B cell (primary cell): ENCODE results near the gene TCEANC. TPM values are rescaled to one million over a fixed set of nuclear protein-coding genes. Genes with fewer than 3 reads are reported as not detected.

ENCODE experiments used
- ATAC-seq: fragments of 200-7000 bp; cut with Tn5 transposase; one replicate; pipeline ENCODE4 v1.10.0; 2021; ENCODE audit warnings: low read depth, mild to moderate bottlenecking, moderate number of reproducible peaks, moderate library complexity
- CTCF ChIA-PET: fragments of 350-600 bp; sonication (Branson Sonifier 250); formaldehyde crosslinking; loops from one replicate; lab custom pipeline; 2021; ENCODE audit warnings: antibody characterized with exemption, inconsistent platforms; lab: Charles Lee
- POLR2A ChIA-PET: fragments of 350-600 bp; sonication (Branson Sonifier 250); formaldehyde crosslinking; loops from one replicate; lab custom pipeline; 2021; ENCODE audit warnings: antibody characterized with exemption; lab: Charles Lee
- DNase-seq: peaks from one replicate; pipeline ENCODE4 v3.0.0; 2013
- H2AFZ ChIP-seq: 2 replicates; pipeline ENCODE4 v1.6.1; 2012; ENCODE audit warnings: mild to moderate bottlenecking, low read depth, low read length; ENCODE audit not compliant: insufficient read depth, poor library complexity, severe bottlenecking
- H3K27ac ChIP-seq, 2 donors: 1 replicate in 1 of 2; 2 replicates in 1 of 2; pipeline ENCODE4 v1.5.1; 2012 to 2013; ENCODE audit warnings: low read length in 2 of 2, mild to moderate bottlenecking in 2 of 2, moderate library complexity in 1 of 2
- H3K27me3 ChIP-seq, 4 experiments: fragments of 200-600 bp in 1 of 4; sonication (generic) in 1 of 4; replicated peaks in 1 of 4; 1 replicate in 2 of 4; 2 replicates in 2 of 4; pipeline versions ENCODE4 v1.6.1 to v1.7.0; 2013 to 2016; ENCODE audit warnings: low read length in 3 of 4, mild to moderate bottlenecking in 2 of 4, mixed read lengths in 1 of 4, moderate library complexity in 1 of 4; ENCODE audit not compliant: insufficient read depth in 4 of 4, control insufficient read depth in 3 of 4; ENCODE audit errors: control extremely low read depth in 1 of 4
- H3K36me3 ChIP-seq, 2 experiments: replicated peaks in 1 of 2; 1 replicate in 1 of 2; 2 replicates in 1 of 2; pipeline versions ENCODE4 v1.6.1 to v1.7.1; 2013; ENCODE audit warnings: low read length in 1 of 2; ENCODE audit not compliant: insufficient read depth in 2 of 2, control insufficient read depth in 1 of 2; ENCODE audit errors: control extremely low read depth in 1 of 2, extremely low read depth in 1 of 2
- H3K4me1 ChIP-seq, 2 donors: fragments of 200-600 bp in 1 of 2; sonication (generic) in 1 of 2; 1 replicate in 1 of 2; 2 replicates in 1 of 2; pipeline versions ENCODE4 v1.5.1 to v1.6.1; 2013 to 2017; ENCODE audit warnings: low read length in 2 of 2; ENCODE audit not compliant: control insufficient read depth in 2 of 2, insufficient read depth in 2 of 2
- H3K4me2 ChIP-seq: replicated peaks from 2 replicates; pipeline ENCODE3; 2012; ENCODE audit warnings: mild to moderate bottlenecking, low read depth, low read length; ENCODE audit not compliant: poor library complexity, severe bottlenecking
- H3K4me3 ChIP-seq, 5 experiments: fragments of 200-600 bp in 1 of 5; sonication (generic) in 1 of 5; 1 replicate in 3 of 5; 2 replicates in 2 of 5; pipeline versions ENCODE4 v1.5.1 to v1.7.0; 2011 to 2016; ENCODE audit warnings: low read length in 4 of 5, mild to moderate bottlenecking in 4 of 5, low read depth in 2 of 5, control low read depth in 1 of 5, moderate library complexity in 1 of 5; ENCODE audit not compliant: insufficient read depth in 1 of 5; ENCODE audit errors: control extremely low read depth in 1 of 5, extremely low read depth in 1 of 5
- H3K79me2 ChIP-seq: fragments of 200-600 bp; sonication (generic); one replicate; pipeline ENCODE4 v1.6.0; 2016; ENCODE audit warnings: low read length; ENCODE audit not compliant: control insufficient read depth, insufficient read depth
- H3K9ac ChIP-seq: fragments of 200-600 bp; sonication (generic); 2 replicates; pipeline ENCODE4 v1.6.1; 2017; ENCODE audit warnings: mild to moderate bottlenecking, low read length, moderate library complexity
- H3K9me3 ChIP-seq, 3 donors: one replicate each; pipeline versions ENCODE4 v1.6.1 to v1.7.1; 2013; ENCODE audit warnings: low read length in 2 of 3; ENCODE audit not compliant: control insufficient read depth in 2 of 3, insufficient read depth in 1 of 3; ENCODE audit errors: control extremely low read depth in 1 of 3
- H4K20me1 ChIP-seq: 2 replicates; pipeline ENCODE4 v1.6.0; 2012; ENCODE audit warnings: mild to moderate bottlenecking, low read length; ENCODE audit not compliant: insufficient read depth, control insufficient read depth, poor library complexity, severe bottlenecking
- H3K27ac Mint-ChIP-seq: one replicate; pipeline ENCODE4 v1.8.0; 2021; ENCODE audit warnings: mixed read lengths
- H3K27me3 Mint-ChIP-seq: one replicate; pipeline ENCODE4 v1.8.0; 2021; ENCODE audit warnings: mixed read lengths
- H3K4me1 Mint-ChIP-seq: one replicate; pipeline ENCODE4 v1.8.0; 2021; ENCODE audit warnings: mixed read lengths
- H3K4me3 Mint-ChIP-seq: one replicate; pipeline ENCODE4 v1.8.0; 2021; ENCODE audit warnings: mixed read lengths
- H3K9me3 Mint-ChIP-seq: one replicate; pipeline ENCODE4 v1.8.0; 2022; ENCODE audit warnings: mixed read lengths; ENCODE audit not compliant: insufficient read depth
- EZH2 ChIP-seq: IDR thresholded peaks from 2 replicates; pipeline ENCODE4 v1.6.1; 2012; ENCODE audit warnings: borderline replicate concordance, low read depth, mild to moderate bottlenecking, moderate library complexity, low read length; ENCODE audit not compliant: insufficient read depth, poor library complexity, severe bottlenecking
- WGBS: methylation state at CpG from one replicate; pipeline ENCODE4 v1.1.5; 2013; ENCODE audit warnings: missing lambda C conversion rate; ENCODE audit not compliant: insufficient coverage; 5-methylcytosine and 5-hydroxymethylcytosine counted together
- intact Hi-C: fragments of 100-400 bp; cut with micrococcal nuclease; formaldehyde crosslinking; loops from one replicate; pipeline ENCODE4 v1.10.0; 2022
- polyA plus RNA-seq: library from polyadenylated mRNA; depleted of rRNA; stranded (reverse); fragments of >200 nt; gene quantifications from 2 replicates; pipeline ENCODE4 v1.2.3, GENCODE V29; 2012
- total RNA-seq, 2 donors: library from RNA; stranded (reverse); fragments of 120-200 nt in 1 of 2; gene quantifications; 1 replicate in 1 of 2; 2 replicates in 1 of 2; pipeline versions ENCODE4 v1.2.3 to v1.2.4, GENCODE V29; 2013 to 2022
- TF ChIP-seq, protein P1 (sequence below): fragments of 200-600 bp; IDR thresholded peaks from one replicate; pipeline ENCODE4 v1.8.0; 2022; ENCODE audit warnings: antibody characterized with exemption, mild to moderate bottlenecking

TCEANC gene
- total and polyA plus RNA-seq, 2 donors (not counting 1 experiment from before 2014, with no cell fraction given): 5.5 to 10.0 TPM

DNA sequence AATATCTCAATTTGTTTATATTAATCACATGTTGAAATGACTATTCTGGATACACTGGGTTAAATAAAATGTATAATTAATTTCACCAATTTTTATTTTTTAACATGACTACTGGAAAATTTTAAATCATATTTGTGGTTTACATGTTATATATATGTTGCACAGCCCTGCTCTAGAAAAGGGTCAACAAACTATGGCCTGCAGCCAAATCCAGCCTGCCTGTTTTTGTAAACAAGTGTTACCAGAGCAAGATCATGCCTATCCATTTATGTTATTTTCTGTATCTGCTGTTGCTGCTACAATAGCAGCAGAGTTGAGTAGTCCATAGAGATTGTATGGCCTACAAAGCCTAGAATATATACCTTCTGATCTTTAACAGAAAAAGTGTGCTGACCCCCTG is 1.2 kb downstream of the TCEANC start:
- no peak overlapping the region for H3K4me3 Mint-ChIP-seq

DNA sequence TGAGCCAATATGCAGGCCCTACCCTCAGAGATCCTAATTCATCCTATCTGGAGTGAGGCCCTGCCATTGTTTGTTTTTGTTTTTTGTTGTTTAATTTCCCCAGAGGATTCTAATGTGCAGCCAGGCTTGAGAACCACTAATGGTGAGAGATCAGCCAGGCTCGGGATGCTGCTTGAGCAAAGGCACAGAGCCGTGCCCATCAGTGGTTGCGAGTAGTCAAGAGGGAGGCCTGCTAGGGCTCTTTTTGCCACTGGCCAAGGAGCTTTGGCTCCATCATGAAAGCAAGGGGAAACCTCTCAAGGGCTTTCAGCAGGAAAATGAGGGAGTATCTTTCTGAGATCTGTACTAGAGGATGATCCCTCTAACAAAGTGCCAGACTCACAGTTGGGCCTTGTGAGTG is 2.7 kb downstream of the TCEANC start:
- no peak for ATAC-seq
- intact Hi-C loops: no loop called here

More for the DNA sequence above, 1.2 kb downstream of the TCEANC start:
- intact Hi-C loops: loop anchor here (5.0 kb wide), 1 partner anchor 147 kb away; no protein-coding TSS in a partner anchor
- H3K36me3 ChIP-seq: peaks cover 0 to 11% of the 10 kb centered on the region in 2 experiments
- TF ChIP-seq, protein P1, sequence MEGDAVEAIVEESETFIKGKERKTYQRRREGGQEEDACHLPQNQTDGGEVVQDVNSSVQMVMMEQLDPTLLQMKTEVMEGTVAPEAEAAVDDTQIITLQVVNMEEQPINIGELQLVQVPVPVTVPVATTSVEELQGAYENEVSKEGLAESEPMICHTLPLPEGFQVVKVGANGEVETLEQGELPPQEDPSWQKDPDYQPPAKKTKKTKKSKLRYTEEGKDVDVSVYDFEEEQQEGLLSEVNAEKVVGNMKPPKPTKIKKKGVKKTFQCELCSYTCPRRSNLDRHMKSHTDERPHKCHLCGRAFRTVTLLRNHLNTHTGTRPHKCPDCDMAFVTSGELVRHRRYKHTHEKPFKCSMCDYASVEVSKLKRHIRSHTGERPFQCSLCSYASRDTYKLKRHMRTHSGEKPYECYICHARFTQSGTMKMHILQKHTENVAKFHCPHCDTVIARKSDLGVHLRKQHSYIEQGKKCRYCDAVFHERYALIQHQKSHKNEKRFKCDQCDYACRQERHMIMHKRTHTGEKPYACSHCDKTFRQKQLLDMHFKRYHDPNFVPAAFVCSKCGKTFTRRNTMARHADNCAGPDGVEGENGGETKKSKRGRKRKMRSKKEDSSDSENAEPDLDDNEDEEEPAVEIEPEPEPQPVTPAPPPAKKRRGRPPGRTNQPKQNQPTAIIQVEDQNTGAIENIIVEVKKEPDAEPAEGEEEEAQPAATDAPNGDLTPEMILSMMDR: no peak
- no peak for TF ChIP-seq EZH2
- peak overlapping the region in 2 of 5 experiments; percentile 78 to 79 for H3K4me3 ChIP-seq
- Mint-ChIP-seq H3K9me3 (no peaks in the 10 kb centered on the region), H3K27me3 (no peaks in the 10 kb centered on the region), H3K4me1 (peaks cover 18% of the 10 kb centered on the region), H3K27ac (peak overlapping the region; percentile 37)
- peaks cover 15 to 16% of the 10 kb centered on the region in 2 donors for H3K4me1 ChIP-seq
- no peaks in the 10 kb centered on the region for H3K9me3 ChIP-seq
- peak overlapping the region; percentile 82 for H3K9ac ChIP-seq
- no peak overlapping the region for H3K27ac ChIP-seq
- ATAC-seq: no peak
- no peaks in the 10 kb centered on the region for H3K27me3 ChIP-seq
- ChIA-PET POLR2A (interaction anchor here (1.3 kb wide), 1 partner anchor 81 kb away, joined by 5 read pairs; the partner anchor contains the start of genes OFD1 and TRAPPC2), CTCF (interaction anchor here (0.7 to 1.4 kb wide), 4 partner anchors 81 to 378 kb away, joined by 3 to 4 read pairs (median 3); partner anchors contain the start of genes GEMIN8, OFD1 and TRAPPC2)
- peak overlapping the region; percentile 77 for H3K4me2 ChIP-seq
- peak overlapping the region; percentile 83 for H2AFZ ChIP-seq
- DNase-seq: no peak
- peaks cover 19% of the 10 kb centered on the region for H3K79me2 ChIP-seq
- H4K20me1 ChIP-seq: no peaks in the 10 kb centered on the region

More for the DNA sequence above, 2.7 kb downstream of the TCEANC start:
- Histone ChIP-seq H4K20me1 (no peaks in the 10 kb centered on the region), H3K27ac (no peak overlapping the region), H2AFZ (no peak overlapping the region), H3K79me2 (peaks cover 19% of the 10 kb centered on the region), H3K27me3 (no peaks in the 10 kb centered on the region), H3K9ac (no peak overlapping the region), H3K9me3 (no peaks in the 10 kb centered on the region), H3K4me3 (no peak overlapping the region), H3K4me2 (no peak overlapping the region), H3K4me1 (peaks cover 15 to 16% of the 10 kb centered on the region in 2 donors), H3K36me3 (peaks cover 0 to 13% of the 10 kb centered on the region in 2 experiments)
- H3K27ac Mint-ChIP-seq: no peak overlapping the region
- peaks cover 19% of the 10 kb centered on the region for H3K4me1 Mint-ChIP-seq
- H3K27me3 Mint-ChIP-seq: no peaks in the 10 kb centered on the region
- 93% methylated on average over 3 of the region's 3 CpGs for WGBS
- DNase-seq: no peak
- TF ChIP-seq, protein P1: no peak
- no peak for TF ChIP-seq EZH2
- ChIA-PET POLR2A (no interaction called here), CTCF (no interaction called here)
- no peaks in the 10 kb centered on the region for H3K9me3 Mint-ChIP-seq
- no peak overlapping the region for H3K4me3 Mint-ChIP-seq
